ENCODE measurements around the gene CCL18. TPM values are rescaled to one million over a fixed set of nuclear protein-coding genes. Genes with fewer than 3 reads are reported as not detected.

Gene CCL18
- total and polyA plus RNA-seq, 2 of the 8 experiments (the other 6 are each of a cell fraction or from before 2014, with no cell fraction given) = not detected

GRCh38 chr17:36016555-36016954, 47.5 kb upstream of the CCL18 start:
- DNase-seq (ENCODE audit: low read depth in 1 of 2, low spot score in 2 of 2) (no peak), FAIRE-seq (no peak)
- Histone ChIP-seq H2BK120ac (replicated peaks; ENCODE audit: low read depth, low read length) (no peak overlapping the region), H3K27me3 (replicated peaks in 1 of 4; ENCODE audit: control insufficient read depth in 3 of 4, extremely low read depth in 1 of 4, insufficient read depth in 3 of 4, low read length in 3 of 4) (no peaks in the 10 kb centered on the region), H2BK5ac (ENCODE audit: low read depth, low read length) (no peak overlapping the region), H3K23ac (ENCODE audit: insufficient read length) (no peak overlapping the region), H3K4me3 (ENCODE audit: extremely low read depth in 1 of 4, insufficient read depth in 2 of 4, low read depth in 3 of 4, low read length in 4 of 4) (no peak overlapping the region), H3K4ac (replicated peaks; ENCODE audit: insufficient read length, low read depth, low read length) (no peak overlapping the region), H3K23me2 (ENCODE audit: low read depth, low read length) (no peaks in the 10 kb centered on the region), H2AFZ (ENCODE audit: low read length) (no peak overlapping the region), H4K91ac (replicated peaks; ENCODE audit: insufficient read length, low read length) (no peak overlapping the region), H4K8ac (ENCODE audit: extremely low read depth, insufficient read depth, low read length) (no peak overlapping the region), H3K4me1 (replicated peaks in 1 of 4; ENCODE audit: control insufficient read depth in 3 of 4, insufficient read depth in 4 of 4, low read length in 3 of 4) (no peaks in the 10 kb centered on the region), H4K5ac (ENCODE audit: insufficient read length, low read depth, low read length) (no peak overlapping the region), H2BK15ac (ENCODE audit: low read length) (no peak overlapping the region), H3K9me3 (ENCODE audit: insufficient read depth in 2 of 2, low read depth in 1 of 2, low read length in 1 of 2) (peaks cover 0 to 14% of the 10 kb centered on the region in 2 experiments; a peak in 2 of 4 replicates), H2BK12ac (ENCODE audit: low read depth, low read length) (no peak overlapping the region), H3K14ac (ENCODE audit: insufficient read length) (no peak overlapping the region), H3K79me2 (ENCODE audit: control insufficient read depth in 1 of 2, insufficient read depth in 2 of 2, low read length in 2 of 2) (no peaks in the 10 kb centered on the region), H3K56ac (replicated peaks; ENCODE audit: insufficient read length, low read depth, low read length) (no peak overlapping the region), H3K4me2 (ENCODE audit: insufficient read depth in 1 of 2, low read depth in 2 of 2, low read length in 2 of 2) (no peak overlapping the region), H2AK5ac (ENCODE audit: low read depth, low read length) (no peak overlapping the region), H3K9ac (replicated peaks in 1 of 4; ENCODE audit: extremely low read depth in 1 of 4, low read depth in 3 of 4, low read length in 3 of 4) (no peak overlapping the region), H4K20me1 (replicated peaks in 1 of 2; ENCODE audit: control insufficient read depth in 1 of 2, insufficient read depth in 2 of 2, low read length in 2 of 2) (no peaks in the 10 kb centered on the region), H3K79me1 (ENCODE audit: low read depth, low read length) (no peaks in the 10 kb centered on the region), H2BK20ac (ENCODE audit: low read length) (no peak overlapping the region), H3K27ac (ENCODE audit: low read depth, low read length) (no peak overlapping the region), H3K36me3 (ENCODE audit: control insufficient read depth in 2 of 4, insufficient read depth in 4 of 4, low read length in 3 of 4) (no peaks in the 10 kb centered on the region), H3K18ac (ENCODE audit: extremely low read depth, low read length) (no peak overlapping the region)
- WGBS, 2 experiments (ENCODE audit: extremely low coverage in 1 of 2, insufficient coverage in 1 of 2, insufficient read length in 1 of 2, insufficient replicate concordance in 2 of 2, low coverage in 1 of 2, low lambda C conversion rate in 2 of 2, missing lambda C conversion rate in 1 of 2) = 98% methylated on average over 2 of the region's 2 CpGs; no CpG with 5 or more reads in 1 of the 2 experiments
- POLR2A ChIA-PET (ENCODE audit: partially characterized antibody) = no interaction called here
- TF ChIP-seq CEBPB (IDR thresholded peaks at IDR 0.05; ENCODE audit: low read depth, low read length) = no peak
- TF ChIP-seq, protein P1, sequence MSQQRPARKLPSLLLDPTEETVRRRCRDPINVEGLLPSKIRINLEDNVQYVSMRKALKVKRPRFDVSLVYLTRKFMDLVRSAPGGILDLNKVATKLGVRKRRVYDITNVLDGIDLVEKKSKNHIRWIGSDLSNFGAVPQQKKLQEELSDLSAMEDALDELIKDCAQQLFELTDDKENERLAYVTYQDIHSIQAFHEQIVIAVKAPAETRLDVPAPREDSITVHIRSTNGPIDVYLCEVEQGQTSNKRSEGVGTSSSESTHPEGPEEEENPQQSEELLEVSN (IDR thresholded peaks at IDR 0.05) = no peak
- CTCF ChIA-PET (ENCODE audit: partially characterized antibody) = interaction anchor here (0.8 to 1.5 kb wide), 2 partner anchors 47 to 53 kb away, joined by 3 read pairs; no protein-coding TSS in a partner anchor

Data from H1 (cell line).